ENCODE data around the gene SLC2A4RG. TPM values are rescaled to one million over a fixed set of nuclear protein-coding genes. Genes with fewer than 3 reads are reported as not detected.
A peak's percentile ranks its signal among the peaks of the same experiment; 100 is the strongest.

SLC2A4RG gene
- total and polyA plus RNA-seq, 2 of the 13 experiments (the other 11 are each of a cell fraction or from before 2014, with no cell fraction given), result 91.4 to 95.9 TPM

DNA sequence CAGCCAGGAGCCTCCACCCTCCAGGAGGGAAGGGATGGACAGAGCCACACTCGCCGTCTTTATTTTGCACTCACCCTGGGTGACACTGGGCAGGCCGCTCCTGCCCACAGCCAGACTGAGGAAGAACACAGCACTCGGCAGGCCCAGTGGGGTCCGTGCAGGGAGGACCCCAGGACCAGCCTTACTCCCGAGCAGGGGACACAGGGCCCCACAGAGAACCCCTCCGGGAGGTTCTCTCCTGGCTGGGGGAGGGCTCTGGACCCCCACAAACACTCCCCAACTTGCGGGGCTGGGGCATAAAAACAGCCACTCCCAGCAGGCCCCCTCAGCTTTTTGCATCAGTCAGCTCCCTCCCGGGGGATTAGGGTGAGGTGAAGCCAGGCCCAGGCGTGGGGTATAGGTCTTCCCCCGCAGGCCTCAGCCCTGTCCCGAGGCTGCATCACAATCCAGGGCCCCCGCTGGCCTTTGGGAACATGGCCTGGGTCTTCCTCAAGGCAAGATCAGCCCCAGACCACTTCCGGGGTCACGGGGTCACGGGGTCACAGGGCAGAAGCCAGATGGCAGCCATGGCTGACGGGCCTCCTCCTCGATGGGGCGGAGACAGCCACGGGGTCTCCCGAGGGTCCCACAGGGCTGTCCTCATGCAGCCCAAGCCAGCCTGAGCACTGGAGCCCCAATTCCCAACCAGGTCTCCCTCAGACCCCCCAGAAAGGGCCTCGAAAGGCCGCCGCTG, 39.9 kb upstream of the SLC2A4RG start (continued):
- TF ChIP-seq SP140L (CRISPR knock-in tag; IDR thresholded peaks at IDR 0.05; ENCODE audit: borderline replicate concordance), result no peak
- TF ChIP-seq ZNF3 (CRISPR knock-in tag; IDR thresholded peaks at IDR 0.05), result no peak
- 0 out of 2 replicates have a peak, but pooled peaks have one; percentile 51 for TF ChIP-seq ZNF230 (CRISPR knock-in tag; IDR thresholded peaks at IDR 0.05)
- TF ChIP-seq ZNF496 (CRISPR knock-in tag; IDR thresholded peaks at IDR 0.05; ENCODE audit: insufficient replicate concordance), result no peak
- TF ChIP-seq NR2F2 (IDR thresholded peaks at IDR 0.05; ENCODE audit: borderline replicate concordance, low read depth), result no peak; the same call in 1 of the 2 replicates
- TF ChIP-seq, protein P1, sequence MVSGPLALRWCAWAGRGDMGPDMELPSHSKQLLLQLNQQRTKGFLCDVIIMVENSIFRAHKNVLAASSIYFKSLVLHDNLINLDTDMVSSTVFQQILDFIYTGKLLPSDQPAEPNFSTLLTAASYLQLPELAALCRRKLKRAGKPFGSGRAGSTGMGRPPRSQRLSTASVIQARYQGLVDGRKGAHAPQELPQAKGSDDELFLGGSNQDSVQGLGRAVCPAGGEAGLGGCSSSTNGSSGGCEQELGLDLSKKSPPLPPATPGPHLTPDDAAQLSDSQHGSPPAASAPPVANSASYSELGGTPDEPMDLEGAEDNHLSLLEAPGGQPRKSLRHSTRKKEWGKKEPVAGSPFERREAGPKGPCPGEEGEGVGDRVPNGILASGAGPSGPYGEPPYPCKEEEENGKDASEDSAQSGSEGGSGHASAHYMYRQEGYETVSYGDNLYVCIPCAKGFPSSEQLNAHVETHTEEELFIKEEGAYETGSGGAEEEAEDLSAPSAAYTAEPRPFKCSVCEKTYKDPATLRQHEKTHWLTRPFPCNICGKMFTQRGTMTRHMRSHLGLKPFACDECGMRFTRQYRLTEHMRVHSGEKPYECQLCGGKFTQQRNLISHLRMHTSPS (CRISPR knock-in tag; IDR thresholded peaks at IDR 0.05; ENCODE audit: low read depth), result no peak
- TF ChIP-seq ZNF556 (CRISPR knock-in tag; IDR thresholded peaks at IDR 0.05; ENCODE audit: borderline replicate concordance), result no peak
- no peak for TF ChIP-seq ZNF839 (CRISPR knock-in tag; IDR thresholded peaks at IDR 0.05; ENCODE audit: borderline replicate concordance)
- no peak for TF ChIP-seq ZNF660 (CRISPR knock-in tag; IDR thresholded peaks at IDR 0.05; ENCODE audit: borderline replicate concordance, low read depth)
- peak; percentile 29 for TF ChIP-seq RBFOX2 (IDR thresholded peaks at IDR 0.05; ENCODE audit: low read depth, low read length)
- no peak for TF ChIP-seq HNRNPK (IDR thresholded peaks at IDR 0.05; ENCODE audit: low read depth, low read length, poor library complexity, severe bottlenecking)
- TF ChIP-seq YEATS4 (CRISPR knock-in tag; IDR thresholded peaks at IDR 0.05; ENCODE audit: borderline replicate concordance), result no peak
- TF ChIP-seq ZNF143 (CRISPR knock-in tag; IDR thresholded peaks at IDR 0.05), result no peak
- TF ChIP-seq, protein P2, sequence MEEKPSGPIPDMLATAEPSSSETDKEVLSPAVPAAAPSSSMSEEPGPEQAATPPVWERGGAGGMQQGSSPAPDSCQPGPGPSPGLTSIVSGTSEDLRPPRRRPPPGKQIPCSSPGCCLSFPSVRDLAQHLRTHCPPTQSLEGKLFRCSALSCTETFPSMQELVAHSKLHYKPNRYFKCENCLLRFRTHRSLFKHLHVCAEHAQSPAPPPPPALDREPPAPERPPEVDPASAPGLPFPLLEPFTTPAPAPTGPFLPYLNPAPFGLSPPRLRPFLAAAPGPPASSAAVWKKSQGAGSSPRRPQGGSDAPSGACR (CRISPR knock-in tag; IDR thresholded peaks at IDR 0.05), result no peak
- TF ChIP-seq KAT7 (CRISPR knock-in tag; IDR thresholded peaks at IDR 0.05; ENCODE audit: borderline replicate concordance), result no peak
- TF ChIP-seq XRCC5 (optimal IDR thresholded peaks at IDR 0.05; ENCODE audit: low read length), result peak; percentile 14
- no peak for TF ChIP-seq ZNF12 (CRISPR knock-in tag; IDR thresholded peaks at IDR 0.05)
- TF ChIP-seq, protein P3, sequence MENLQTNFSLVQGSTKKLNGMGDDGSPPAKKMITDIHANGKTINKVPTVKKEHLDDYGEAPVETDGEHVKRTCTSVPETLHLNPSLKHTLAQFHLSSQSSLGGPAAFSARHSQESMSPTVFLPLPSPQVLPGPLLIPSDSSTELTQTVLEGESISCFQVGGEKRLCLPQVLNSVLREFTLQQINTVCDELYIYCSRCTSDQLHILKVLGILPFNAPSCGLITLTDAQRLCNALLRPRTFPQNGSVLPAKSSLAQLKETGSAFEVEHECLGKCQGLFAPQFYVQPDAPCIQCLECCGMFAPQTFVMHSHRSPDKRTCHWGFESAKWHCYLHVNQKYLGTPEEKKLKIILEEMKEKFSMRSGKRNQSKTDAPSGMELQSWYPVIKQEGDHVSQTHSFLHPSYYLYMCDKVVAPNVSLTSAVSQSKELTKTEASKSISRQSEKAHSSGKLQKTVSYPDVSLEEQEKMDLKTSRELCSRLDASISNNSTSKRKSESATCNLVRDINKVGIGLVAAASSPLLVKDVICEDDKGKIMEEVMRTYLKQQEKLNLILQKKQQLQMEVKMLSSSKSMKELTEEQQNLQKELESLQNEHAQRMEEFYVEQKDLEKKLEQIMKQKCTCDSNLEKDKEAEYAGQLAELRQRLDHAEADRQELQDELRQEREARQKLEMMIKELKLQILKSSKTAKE (CRISPR knock-in tag; IDR thresholded peaks at IDR 0.05; ENCODE audit: borderline replicate concordance), result no peak
- TF ChIP-seq, protein P4, sequence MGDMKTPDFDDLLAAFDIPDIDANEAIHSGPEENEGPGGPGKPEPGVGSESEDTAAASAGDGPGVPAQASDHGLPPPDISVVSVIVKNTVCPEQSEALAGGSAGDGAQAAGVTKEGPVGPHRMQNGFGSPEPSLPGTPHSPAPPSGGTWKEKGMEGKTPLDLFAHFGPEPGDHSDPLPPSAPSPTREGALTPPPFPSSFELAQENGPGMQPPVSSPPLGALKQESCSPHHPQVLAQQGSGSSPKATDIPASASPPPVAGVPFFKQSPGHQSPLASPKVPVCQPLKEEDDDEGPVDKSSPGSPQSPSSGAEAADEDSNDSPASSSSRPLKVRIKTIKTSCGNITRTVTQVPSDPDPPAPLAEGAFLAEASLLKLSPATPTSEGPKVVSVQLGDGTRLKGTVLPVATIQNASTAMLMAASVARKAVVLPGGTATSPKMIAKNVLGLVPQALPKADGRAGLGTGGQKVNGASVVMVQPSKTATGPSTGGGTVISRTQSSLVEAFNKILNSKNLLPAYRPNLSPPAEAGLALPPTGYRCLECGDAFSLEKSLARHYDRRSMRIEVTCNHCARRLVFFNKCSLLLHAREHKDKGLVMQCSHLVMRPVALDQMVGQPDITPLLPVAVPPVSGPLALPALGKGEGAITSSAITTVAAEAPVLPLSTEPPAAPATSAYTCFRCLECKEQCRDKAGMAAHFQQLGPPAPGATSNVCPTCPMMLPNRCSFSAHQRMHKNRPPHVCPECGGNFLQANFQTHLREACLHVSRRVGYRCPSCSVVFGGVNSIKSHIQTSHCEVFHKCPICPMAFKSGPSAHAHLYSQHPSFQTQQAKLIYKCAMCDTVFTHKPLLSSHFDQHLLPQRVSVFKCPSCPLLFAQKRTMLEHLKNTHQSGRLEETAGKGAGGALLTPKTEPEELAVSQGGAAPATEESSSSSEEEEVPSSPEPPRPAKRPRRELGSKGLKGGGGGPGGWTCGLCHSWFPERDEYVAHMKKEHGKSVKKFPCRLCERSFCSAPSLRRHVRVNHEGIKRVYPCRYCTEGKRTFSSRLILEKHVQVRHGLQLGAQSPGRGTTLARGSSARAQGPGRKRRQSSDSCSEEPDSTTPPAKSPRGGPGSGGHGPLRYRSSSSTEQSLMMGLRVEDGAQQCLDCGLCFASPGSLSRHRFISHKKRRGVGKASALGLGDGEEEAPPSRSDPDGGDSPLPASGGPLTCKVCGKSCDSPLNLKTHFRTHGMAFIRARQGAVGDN (CRISPR knock-in tag; IDR thresholded peaks at IDR 0.05), result peak; percentile 49
- TF ChIP-seq, protein P5, sequence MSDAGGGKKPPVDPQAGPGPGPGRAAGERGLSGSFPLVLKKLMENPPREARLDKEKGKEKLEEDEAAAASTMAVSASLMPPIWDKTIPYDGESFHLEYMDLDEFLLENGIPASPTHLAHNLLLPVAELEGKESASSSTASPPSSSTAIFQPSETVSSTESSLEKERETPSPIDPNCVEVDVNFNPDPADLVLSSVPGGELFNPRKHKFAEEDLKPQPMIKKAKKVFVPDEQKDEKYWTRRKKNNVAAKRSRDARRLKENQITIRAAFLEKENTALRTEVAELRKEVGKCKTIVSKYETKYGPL (CRISPR knock-in tag; IDR thresholded peaks at IDR 0.05), result no peak

Data from HepG2 (cell line).